Activated T-helper 17 cell treated with anti-CD3 and anti-CD28 coated beads, Interleukin-2, amount 50 U/mL, for 72 hours (primary cell): ENCODE data around the gene HSD17B14. TPM values are rescaled to one million over a fixed set of nuclear protein-coding genes. Genes with fewer than 3 reads are reported as not detected.
"Not testable (repeated sequence)": the region's sequence is repeated elsewhere in the genome, so short reads cannot be mapped to it uniquely, and the experiment has no call there.

Experiments
- ATAC-seq: fragments of 150-1000 bp; cut with Tn5 transposase; replicated peaks from 2 replicates; pipeline ENCODE4 v1.10.0; 2021; ENCODE audit warnings: mild to moderate bottlenecking, moderate library complexity
- H3K27ac Mint-ChIP-seq: one replicate; pipeline ENCODE4 v1.8.0; 2022; ENCODE audit warnings: mixed read lengths
- H3K27me3 Mint-ChIP-seq: one replicate; pipeline ENCODE4 v1.8.0; 2022; ENCODE audit warnings: mixed read lengths
- H3K36me3 Mint-ChIP-seq: one replicate; pipeline ENCODE4 v1.8.0; 2022; ENCODE audit warnings: low read depth, mild to moderate bottlenecking, mixed read lengths
- H3K4me1 Mint-ChIP-seq: one replicate; pipeline ENCODE4 v1.8.0; 2022; ENCODE audit warnings: mixed read lengths
- H3K4me3 Mint-ChIP-seq: one replicate; pipeline ENCODE4 v1.8.0; 2022; ENCODE audit warnings: mild to moderate bottlenecking, mixed read lengths
- H3K9me3 Mint-ChIP-seq: one replicate; pipeline ENCODE4 v1.8.0; 2022; ENCODE audit warnings: mixed read lengths
- total RNA-seq, 2 donors: library from RNA; stranded (reverse); gene quantifications; one replicate each; pipeline ENCODE4 v1.2.3, GENCODE V29; 2022

Gene HSD17B14
- total RNA-seq, 2 donors from 2014 or later = 1.6 TPM; not detected in 1

DNA sequence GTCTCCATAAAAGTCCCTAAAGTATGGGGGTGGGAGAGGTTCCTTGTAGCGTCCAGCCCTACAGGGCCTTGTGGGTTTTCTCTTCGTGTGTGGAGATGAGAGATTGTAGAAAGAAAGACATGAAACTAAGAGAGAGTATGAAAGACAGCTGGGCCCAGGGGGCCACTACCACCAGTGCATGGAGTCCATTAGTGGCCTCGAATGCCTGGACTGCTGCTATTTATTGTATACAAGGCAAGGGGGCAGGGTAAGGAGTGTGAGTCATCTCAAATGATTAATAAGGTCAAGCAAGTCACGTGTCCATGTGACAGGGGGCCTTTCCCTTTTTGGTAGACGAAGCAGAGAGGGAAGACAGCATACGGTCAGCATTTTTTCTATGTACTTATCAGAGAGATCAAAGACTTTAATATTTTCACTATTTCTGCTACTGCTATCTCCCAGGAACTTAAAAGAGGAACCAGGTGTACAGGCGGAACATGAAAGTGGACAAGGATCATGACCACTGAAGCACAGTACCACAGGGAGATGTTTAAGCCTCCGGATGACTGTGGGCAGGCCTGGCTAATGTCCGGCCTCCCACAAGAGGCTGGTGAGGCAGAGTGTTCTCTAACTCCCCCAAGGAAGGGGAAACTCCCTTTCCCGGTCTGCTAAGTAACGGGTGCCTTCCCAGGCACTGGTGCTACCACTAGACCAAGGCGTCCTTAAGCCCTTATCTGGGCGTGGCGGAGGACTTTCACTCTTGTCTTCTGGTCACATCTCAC lies 55.5 kb downstream of the HSD17B14 start:
- no peaks in the 10 kb centered on the region for H3K36me3 Mint-ChIP-seq
- peaks cover 6% of the 10 kb centered on the region for H3K27me3 Mint-ChIP-seq
- ATAC-seq = no peak
- no peaks in the 10 kb centered on the region for H3K9me3 Mint-ChIP-seq
- H3K27ac Mint-ChIP-seq = no peak overlapping the region
- H3K4me3 Mint-ChIP-seq = no peak overlapping the region
- no peaks in the 10 kb centered on the region for H3K4me1 Mint-ChIP-seq

DNA sequence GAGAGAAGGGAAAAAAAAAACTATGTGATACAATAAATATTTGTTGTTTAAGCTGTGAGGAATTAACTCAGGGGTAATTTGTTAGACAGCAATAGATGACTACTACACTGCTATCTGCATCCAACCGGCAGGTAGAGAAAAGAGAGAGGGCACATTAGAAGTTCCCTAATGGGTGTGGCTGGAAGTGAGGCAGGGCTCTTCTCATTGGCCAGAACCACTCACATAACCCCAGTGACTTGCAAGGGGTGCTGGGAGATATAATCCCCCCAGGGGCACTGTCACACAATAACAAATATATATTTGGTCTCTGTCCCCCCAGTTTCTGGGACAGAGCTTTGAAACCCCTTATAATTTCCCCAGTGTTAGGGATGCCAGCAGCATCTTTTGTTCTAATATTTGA lies 56.7 kb downstream of the HSD17B14 start:
- ATAC-seq = no peak
- H3K27me3 Mint-ChIP-seq = peaks cover 3% of the 10 kb centered on the region
- no peaks in the 10 kb centered on the region for H3K36me3 Mint-ChIP-seq
- no peaks in the 10 kb centered on the region for H3K9me3 Mint-ChIP-seq
- no peaks in the 10 kb centered on the region for H3K4me1 Mint-ChIP-seq
- H3K4me3 Mint-ChIP-seq = no peak overlapping the region
- no peak overlapping the region for H3K27ac Mint-ChIP-seq

DNA sequence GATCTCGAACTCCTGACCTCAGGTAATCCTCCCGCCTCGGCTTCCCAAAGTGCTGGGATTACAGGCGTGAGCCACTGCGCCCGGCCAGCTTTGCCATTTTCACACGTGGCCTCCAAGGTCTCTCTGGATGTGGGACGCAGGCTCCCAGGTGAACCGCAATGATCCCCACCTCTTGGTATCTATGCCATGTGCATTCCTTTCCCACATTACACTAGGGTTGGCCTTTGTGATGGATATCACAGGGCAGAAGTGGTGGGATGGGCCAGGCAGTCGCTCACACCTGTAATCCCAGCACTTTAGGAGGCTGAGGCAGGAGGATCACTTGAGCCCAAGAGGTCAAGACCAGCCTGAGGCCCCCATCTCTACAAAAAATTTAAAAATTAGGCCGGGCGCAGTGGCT lies 58.6 kb downstream of the HSD17B14 start:
- Mint-ChIP-seq H3K9me3 (no peaks in the 10 kb centered on the region), H3K4me3 (no peak overlapping the region), H3K27ac (no peak overlapping the region), H3K4me1 (no peaks in the 10 kb centered on the region), H3K36me3 (no peaks in the 10 kb centered on the region), H3K27me3 (peaks cover 3% of the 10 kb centered on the region)
- no peak for ATAC-seq

DNA sequence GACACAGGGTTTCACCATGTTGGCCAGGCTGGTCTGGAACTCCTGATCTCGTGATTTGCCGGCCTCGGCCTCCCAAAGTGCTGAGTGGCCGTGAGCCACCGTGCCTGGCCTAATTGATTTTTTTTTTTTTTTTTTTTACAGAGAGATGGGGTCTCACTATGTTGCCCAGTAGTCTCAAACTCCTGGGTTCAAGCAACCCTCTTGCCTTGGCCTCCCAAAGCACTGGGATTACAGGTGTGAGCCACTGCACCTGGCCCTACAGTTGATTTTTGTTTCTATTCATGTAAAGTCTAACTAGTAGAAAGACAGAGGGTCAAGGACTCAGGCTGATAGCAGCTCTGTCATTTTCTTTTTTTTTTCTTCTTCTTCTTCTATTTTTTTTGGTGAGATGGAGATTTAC lies 59.2 kb downstream of the HSD17B14 start:
- no peaks in the 10 kb centered on the region for H3K4me1 Mint-ChIP-seq
- no peak for ATAC-seq
- no peaks in the 10 kb centered on the region for H3K9me3 Mint-ChIP-seq
- H3K4me3 Mint-ChIP-seq = no peak overlapping the region
- no peaks in the 10 kb centered on the region for H3K36me3 Mint-ChIP-seq
- H3K27me3 Mint-ChIP-seq = peaks cover 3% of the 10 kb centered on the region
- no peak overlapping the region for H3K27ac Mint-ChIP-seq

DNA sequence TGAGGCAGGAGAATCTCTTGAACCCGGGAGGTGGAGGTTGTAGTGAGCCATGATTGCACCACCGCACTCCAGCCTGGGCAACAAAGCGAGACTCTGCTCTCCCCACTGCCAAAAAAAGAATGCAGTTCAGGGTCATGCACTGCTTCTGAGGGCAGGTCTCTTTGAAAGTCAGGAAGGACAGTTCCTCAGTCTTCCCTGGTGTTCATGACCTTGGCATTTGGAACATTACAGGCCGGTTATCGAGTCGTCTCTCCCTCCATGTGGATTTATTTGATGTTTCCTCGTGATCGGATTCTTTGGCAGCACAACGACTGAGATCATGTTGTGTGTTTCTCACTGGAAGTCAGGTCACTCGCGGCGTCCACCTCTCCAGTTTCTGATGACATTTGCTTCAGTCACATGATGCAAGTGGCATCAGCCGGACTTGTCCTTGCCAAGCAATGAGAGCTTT lies 63.8 kb downstream of the HSD17B14 start:
- Mint-ChIP-seq H3K4me1 (no peaks in the 10 kb centered on the region), H3K27me3 (peaks cover 10% of the 10 kb centered on the region), H3K4me3 (no peak overlapping the region), H3K36me3 (no peaks in the 10 kb centered on the region), H3K27ac (no peak overlapping the region), H3K9me3 (no peaks in the 10 kb centered on the region)
- ATAC-seq = no peak

DNA sequence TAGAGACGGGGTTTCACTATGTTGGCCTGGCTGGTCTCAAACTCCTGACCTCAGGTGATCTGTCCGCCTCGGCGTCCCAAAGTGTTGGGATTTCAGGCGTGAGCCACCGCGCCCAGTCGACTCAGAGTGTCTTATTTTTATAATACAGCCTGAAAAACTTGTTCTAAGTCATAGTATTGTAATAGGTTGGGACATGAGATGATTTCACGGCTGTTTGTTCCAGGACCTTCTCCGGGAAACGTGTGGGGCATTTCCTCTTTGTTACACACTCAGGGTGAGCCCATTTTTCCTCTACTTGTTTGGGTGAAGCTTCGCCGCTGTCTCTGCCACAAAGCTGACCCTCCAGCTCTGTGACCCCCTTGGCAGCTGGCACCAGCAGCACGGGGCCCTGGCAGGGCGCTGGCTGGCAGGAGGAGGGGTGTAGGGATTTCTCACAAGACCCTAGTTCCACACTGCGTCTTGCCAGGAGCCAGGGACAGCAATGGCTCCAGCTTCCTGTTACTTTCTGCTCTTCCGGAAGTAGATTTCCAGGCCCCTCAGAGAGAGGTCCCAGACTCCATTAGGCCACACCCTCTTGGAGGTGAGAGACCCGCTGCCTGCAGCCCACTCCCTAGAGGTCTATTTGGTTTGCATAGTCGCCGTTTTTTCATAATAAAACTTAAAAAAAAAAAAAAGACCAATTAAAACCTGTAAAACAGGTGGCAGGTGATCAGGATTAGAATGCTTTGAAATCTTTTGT lies 65.4 kb downstream of the HSD17B14 start:
- no peak for ATAC-seq
- no peak overlapping the region for H3K4me3 Mint-ChIP-seq
- no peak overlapping the region for H3K27ac Mint-ChIP-seq
- H3K9me3 Mint-ChIP-seq = no peaks in the 10 kb centered on the region
- no peaks in the 10 kb centered on the region for H3K36me3 Mint-ChIP-seq
- H3K4me1 Mint-ChIP-seq = no peaks in the 10 kb centered on the region
- H3K27me3 Mint-ChIP-seq = peaks cover 11% of the 10 kb centered on the region

DNA sequence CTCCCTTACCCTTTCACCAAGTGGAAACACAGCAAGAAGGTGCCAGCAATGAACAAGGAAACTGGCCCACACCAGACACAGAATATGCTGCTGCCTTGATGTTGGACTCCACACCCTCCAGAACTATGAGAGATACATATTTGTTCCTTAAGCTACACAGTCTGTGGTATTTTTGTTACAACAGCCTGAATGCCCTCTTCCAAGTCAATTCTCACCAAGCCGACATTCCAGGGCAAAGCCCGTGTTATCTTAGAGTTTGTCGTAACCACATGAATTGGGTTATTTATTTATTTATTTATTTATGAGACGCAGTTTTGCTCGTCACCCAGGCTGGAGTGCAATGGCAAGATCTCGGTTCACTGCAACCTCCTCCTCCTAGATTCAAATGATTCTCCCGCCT lies 66.0 kb downstream of the HSD17B14 start:
- ATAC-seq = no peak
- H3K4me3 Mint-ChIP-seq = no peak overlapping the region
- H3K4me1 Mint-ChIP-seq = no peaks in the 10 kb centered on the region
- H3K27ac Mint-ChIP-seq = no peak overlapping the region
- H3K36me3 Mint-ChIP-seq = no peaks in the 10 kb centered on the region
- peaks cover 14% of the 10 kb centered on the region for H3K27me3 Mint-ChIP-seq
- no peaks in the 10 kb centered on the region for H3K9me3 Mint-ChIP-seq

DNA sequence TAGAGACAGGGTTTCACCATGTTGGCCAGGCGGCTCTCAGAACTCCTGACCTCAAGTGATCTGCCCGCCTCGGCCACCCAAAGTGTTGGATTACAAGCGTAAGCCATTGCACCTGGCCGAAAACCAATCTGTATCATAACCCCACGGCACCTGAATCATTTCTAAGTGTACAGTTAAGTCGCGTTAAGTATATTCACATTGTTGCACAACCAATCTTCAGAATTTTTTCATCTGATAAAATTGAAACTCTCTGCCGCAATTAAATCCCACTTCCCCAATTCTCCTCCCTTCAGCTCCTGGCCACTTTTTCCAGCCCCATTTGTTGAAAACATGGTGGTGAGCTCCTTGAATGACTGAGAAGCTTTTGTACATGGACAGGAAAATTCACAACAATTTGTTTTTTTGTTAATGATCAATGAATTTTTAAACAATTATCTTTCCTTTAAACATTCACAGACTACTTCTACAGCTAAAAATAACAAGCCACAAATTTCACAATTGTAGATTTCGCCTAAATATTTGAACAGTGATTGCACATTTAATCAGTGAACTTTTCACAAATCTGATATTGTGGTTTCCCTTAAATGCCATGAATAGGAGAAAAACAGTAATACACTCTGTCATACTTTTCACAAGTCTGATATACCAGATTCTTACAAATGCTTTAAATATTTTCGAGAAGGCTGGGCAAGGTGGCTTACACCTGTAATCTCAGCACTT lies 67.1 kb downstream of the HSD17B14 start:
- ATAC-seq = no peak
- H3K4me1 Mint-ChIP-seq = no peaks in the 10 kb centered on the region
- H3K27me3 Mint-ChIP-seq = peaks cover 14% of the 10 kb centered on the region
- H3K9me3 Mint-ChIP-seq = no peaks in the 10 kb centered on the region
- H3K36me3 Mint-ChIP-seq = no peaks in the 10 kb centered on the region
- no peak overlapping the region for H3K4me3 Mint-ChIP-seq
- no peak overlapping the region for H3K27ac Mint-ChIP-seq

DNA sequence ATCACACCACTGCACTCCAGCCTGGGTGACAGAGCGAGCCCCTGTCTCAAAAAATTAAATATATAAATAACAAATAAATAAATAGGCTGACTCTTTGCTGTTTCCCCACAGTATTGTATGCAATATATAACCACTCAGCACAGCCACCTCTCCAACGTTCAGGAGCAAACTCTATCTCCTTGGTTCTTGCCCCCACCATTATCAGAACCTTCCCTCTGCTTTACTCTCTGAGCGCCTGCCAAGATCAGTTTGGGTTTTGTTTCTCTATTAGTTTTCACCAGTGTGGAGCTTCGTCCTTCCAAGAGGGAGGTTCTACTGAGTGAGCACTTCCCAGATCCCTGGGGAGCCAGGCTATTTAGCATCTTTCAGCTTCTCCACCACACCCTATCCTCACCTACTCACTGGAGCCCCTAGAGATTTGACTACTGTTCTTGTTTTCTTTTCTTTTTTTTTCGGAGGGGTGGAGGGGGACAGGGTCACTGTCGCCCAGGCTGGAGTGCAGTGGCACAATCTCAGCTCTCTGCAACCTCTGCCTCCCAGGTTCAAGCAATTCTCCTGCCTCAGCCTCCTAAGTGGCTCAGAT lies 68.0 kb downstream of the HSD17B14 start:
- H3K27me3 Mint-ChIP-seq = peaks cover 14% of the 10 kb centered on the region
- H3K9me3 Mint-ChIP-seq, H3K36me3 Mint-ChIP-seq, H3K4me3 Mint-ChIP-seq, H3K4me1 Mint-ChIP-seq, ATAC-seq, H3K27ac Mint-ChIP-seq: not testable (repeated sequence)

DNA sequence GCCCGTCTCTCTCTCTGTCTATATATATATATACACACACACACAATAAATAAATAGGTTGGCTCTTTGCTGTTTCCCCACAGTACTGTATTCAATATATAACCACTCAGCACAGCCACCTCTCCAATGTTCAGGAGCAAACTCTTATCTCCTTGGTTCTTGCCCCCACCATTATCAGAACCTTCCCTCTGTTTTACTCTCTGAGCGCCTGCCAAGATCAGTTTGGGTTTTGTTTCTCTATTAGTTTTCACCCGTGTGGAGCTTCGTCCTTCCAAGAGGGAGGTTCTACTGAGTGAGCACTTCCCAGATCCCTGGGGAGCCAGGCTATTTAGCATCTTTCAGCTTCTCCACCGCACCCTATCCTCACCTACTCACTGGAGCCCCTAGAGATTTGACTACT lies 70.5 kb downstream of the HSD17B14 start:
- H3K36me3 Mint-ChIP-seq, ATAC-seq, H3K9me3 Mint-ChIP-seq, H3K27ac Mint-ChIP-seq, H3K4me3 Mint-ChIP-seq, H3K4me1 Mint-ChIP-seq: not testable (repeated sequence)
- H3K27me3 Mint-ChIP-seq = peaks cover 23% of the 10 kb centered on the region

Other genes with a start within 250 kb of the HSD17B14 start
- gene SPACA4, start 229.7 kb downstream of the HSD17B14 start, total RNA-seq = not detected
- gene FAM83E, start 221.4 kb downstream of the HSD17B14 start, total RNA-seq = 1 to 10 TPM; 4.6 to 8.6 TPM
- 1,000 to 10,000 TPM; 1,785 to 2,369 TPM for gene RPL18, start 217.3 kb downstream of the HSD17B14 start, total RNA-seq
- gene SPHK2, start 217.0 kb downstream of the HSD17B14 start, total RNA-seq = 10 to 100 TPM; 31.3 to 49.3 TPM
- gene DBP, start 199.1 kb downstream of the HSD17B14 start, total RNA-seq = 1 to 10 TPM; 5.3 to 9.3 TPM
- 10 to 100 TPM in 1 of 2 donors, 1 to 10 TPM in 1; 6.1 to 16.4 TPM for gene CA11, start 190.3 kb downstream of the HSD17B14 start, total RNA-seq
- 1 to 10 TPM in 1 of 2 donors, under 1 TPM in 1; 0.65 to 2.9 TPM for gene NTN5, start 163.5 kb downstream of the HSD17B14 start, total RNA-seq
- gene FUT2, start 140.5 kb downstream of the HSD17B14 start, total RNA-seq = not detected
- 1 to 10 TPM; 1.1 to 1.7 TPM for gene MAMSTR, start 116.8 kb downstream of the HSD17B14 start, total RNA-seq
- gene RASIP1, start 95.9 kb downstream of the HSD17B14 start, total RNA-seq = under 1 TPM; 0.19 to 0.67 TPM
- not detected for gene IZUMO1, start 89.6 kb downstream of the HSD17B14 start, total RNA-seq
- under 1 TPM; 0.30 to 0.40 TPM for gene FUT1, start 83.8 kb downstream of the HSD17B14 start, total RNA-seq
- gene FGF21, start 81.0 kb downstream of the HSD17B14 start, total RNA-seq = not detected
- 10 to 100 TPM; 39.7 to 54.3 TPM for gene BCAT2, start 25.5 kb downstream of the HSD17B14 start, total RNA-seq
- gene PLEKHA4, start 32.1 kb upstream of the HSD17B14 start, total RNA-seq = 10 to 100 TPM in 1 of 2 donors, 1 to 10 TPM in 1; 6.5 to 17.6 TPM
- gene PPP1R15A, start 35.9 kb upstream of the HSD17B14 start, total RNA-seq = 100 to 1,000 TPM in 1 of 2 donors, 10 to 100 TPM in 1; 75.1 to 129 TPM
- gene TULP2, start 62.3 kb upstream of the HSD17B14 start, total RNA-seq = not detected
- 100 to 1,000 TPM; 158 to 184 TPM for gene NUCB1, start 63.8 kb upstream of the HSD17B14 start, total RNA-seq
- gene DHDH, start 97.2 kb upstream of the HSD17B14 start, total RNA-seq = 1 to 10 TPM; 1.2 to 3.8 TPM
- gene BAX, start 118.4 kb upstream of the HSD17B14 start, total RNA-seq = 100 to 1,000 TPM; 286 to 464 TPM
- 1,000 to 10,000 TPM; 1,320 to 1,710 TPM for gene FTL, start 128.8 kb upstream of the HSD17B14 start, total RNA-seq
- 10 to 100 TPM; 50.8 to 99.9 TPM for gene GYS1, start 156.8 kb upstream of the HSD17B14 start, total RNA-seq
- 100 to 1,000 TPM; 100 to 166 TPM for gene RUVBL2, start 157.4 kb upstream of the HSD17B14 start, total RNA-seq
- gene LHB, start 180.6 kb upstream of the HSD17B14 start, total RNA-seq = not detected
- not detected for gene CGB3, start 187.8 kb upstream of the HSD17B14 start, total RNA-seq
- gene CGB2, start 195.4 kb upstream of the HSD17B14 start, total RNA-seq = not detected
- gene CGB1, start 200.4 kb upstream of the HSD17B14 start, total RNA-seq = not detected
- gene CGB5, start 207.4 kb upstream of the HSD17B14 start, total RNA-seq = not detected
- gene CGB8, start 212.6 kb upstream of the HSD17B14 start, total RNA-seq = not detected
- under 1 TPM in 1 of 2 donors, not detected in 1; 0.32 TPM for gene CGB7, start 221.3 kb upstream of the HSD17B14 start, total RNA-seq
- gene NTF4, start 228.3 kb upstream of the HSD17B14 start, total RNA-seq = not detected
- gene KCNA7, start 236.2 kb upstream of the HSD17B14 start, total RNA-seq = not detected
- gene SNRNP70, start 249.0 kb upstream of the HSD17B14 start, total RNA-seq = 100 to 1,000 TPM; 114 to 204 TPM